Hair follicle dermal papilla cell (primary cell): ENCODE measurements around the gene DDIAS. TPM values are rescaled to one million over a fixed set of nuclear protein-coding genes. Genes with fewer than 3 reads are reported as not detected.

Experiments used
- total RNA-seq: library from RNA; depleted of rRNA; stranded (reverse); fragments of >200 nt; gene quantifications from 2 replicates; pipeline ENCODE4 v1.2.3, GENCODE V29; 2012

DDIAS gene
- total RNA-seq, result 0.73 and 1.8 TPM in 2 replicates

GRCh38 chr11:82901165-82901921 lies at the start of gene DDIAS:
Gene DDIAS (plus strand): TSS chr11:82901736. CDS start chr11:82914739, 13,003 bp downstream.

GRCh38 chr11:82900277-82901164 lies 1.0 kb upstream of the DDIAS start, which contains the start of gene PRCP:
Gene PRCP (minus strand): TSS chr11:82900430. CDS start chr11:82900402, 28 bp downstream.

Other genes with a start within 250 kb of the DDIAS start
- 0.16 and 0.24 TPM in 2 replicates for gene FAM181B, start 167.9 kb upstream of the DDIAS start, total RNA-seq
- gene PRCP, start 1.3 kb upstream of the DDIAS start, total RNA-seq, result 57.3 and 58.9 TPM in 2 replicates
- 52.2 and 52.7 TPM in 2 replicates for gene RAB30, start 170.2 kb downstream of the DDIAS start, total RNA-seq